ENCODE data around the gene CMKLR1. TPM values are rescaled to one million over a fixed set of nuclear protein-coding genes. Genes with fewer than 3 reads are reported as not detected.

Gene CMKLR1
- total and polyA plus RNA-seq, 2 donors (not counting 1 experiment from before 2014, with no cell fraction given), result 0.06 to 0.54 TPM

DNA sequence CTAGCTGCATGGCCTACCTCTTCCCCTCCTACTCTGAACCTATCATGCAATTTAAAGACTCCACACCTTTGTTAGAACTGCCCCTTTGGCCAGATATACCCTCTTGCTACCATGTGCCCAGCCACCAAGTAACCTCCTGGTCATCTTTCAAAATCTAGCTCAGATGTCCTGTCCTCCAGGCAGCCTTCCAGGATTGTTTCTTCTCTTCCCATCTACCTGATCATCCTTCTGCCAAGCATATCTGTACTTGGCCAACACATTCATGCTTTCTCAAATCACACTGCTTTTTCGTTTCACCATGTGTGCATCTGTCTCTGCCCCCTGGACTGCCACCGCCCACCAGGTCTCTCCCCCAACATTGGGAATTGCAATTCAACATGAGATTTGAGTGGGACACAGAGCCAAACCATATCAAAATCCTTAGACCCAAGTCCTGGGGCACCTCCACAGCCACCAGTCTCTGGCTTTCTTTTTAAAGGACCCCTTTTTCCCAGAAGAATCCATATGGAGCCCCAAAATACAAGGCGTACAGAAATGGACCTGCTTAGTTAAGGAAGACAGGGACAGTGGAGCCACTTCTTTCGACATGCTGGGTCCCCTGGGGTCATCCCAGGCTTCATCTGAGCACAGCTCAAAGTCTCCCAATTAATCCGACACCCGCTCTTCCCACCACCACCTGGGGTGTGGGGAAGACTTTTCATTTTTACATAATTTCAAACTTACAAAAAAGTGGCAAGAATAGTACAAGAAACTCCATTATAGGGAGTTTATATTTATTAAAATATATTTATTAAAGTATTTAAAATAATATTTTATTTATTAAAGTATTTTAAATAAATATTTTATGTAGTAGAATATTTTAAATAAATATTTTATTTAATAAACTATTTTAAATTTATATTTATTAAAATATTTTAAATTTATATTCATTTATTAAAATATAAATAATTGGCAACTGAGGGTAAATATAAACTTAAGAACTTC is 7.9 kb upstream of the CMKLR1 start:
- TF ChIP-seq, protein P1, sequence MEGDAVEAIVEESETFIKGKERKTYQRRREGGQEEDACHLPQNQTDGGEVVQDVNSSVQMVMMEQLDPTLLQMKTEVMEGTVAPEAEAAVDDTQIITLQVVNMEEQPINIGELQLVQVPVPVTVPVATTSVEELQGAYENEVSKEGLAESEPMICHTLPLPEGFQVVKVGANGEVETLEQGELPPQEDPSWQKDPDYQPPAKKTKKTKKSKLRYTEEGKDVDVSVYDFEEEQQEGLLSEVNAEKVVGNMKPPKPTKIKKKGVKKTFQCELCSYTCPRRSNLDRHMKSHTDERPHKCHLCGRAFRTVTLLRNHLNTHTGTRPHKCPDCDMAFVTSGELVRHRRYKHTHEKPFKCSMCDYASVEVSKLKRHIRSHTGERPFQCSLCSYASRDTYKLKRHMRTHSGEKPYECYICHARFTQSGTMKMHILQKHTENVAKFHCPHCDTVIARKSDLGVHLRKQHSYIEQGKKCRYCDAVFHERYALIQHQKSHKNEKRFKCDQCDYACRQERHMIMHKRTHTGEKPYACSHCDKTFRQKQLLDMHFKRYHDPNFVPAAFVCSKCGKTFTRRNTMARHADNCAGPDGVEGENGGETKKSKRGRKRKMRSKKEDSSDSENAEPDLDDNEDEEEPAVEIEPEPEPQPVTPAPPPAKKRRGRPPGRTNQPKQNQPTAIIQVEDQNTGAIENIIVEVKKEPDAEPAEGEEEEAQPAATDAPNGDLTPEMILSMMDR (IDR thresholded peaks at IDR 0.05), result no peak
- TF ChIP-seq EZH2 (IDR thresholded peaks at IDR 0.05; ENCODE audit: borderline replicate concordance, insufficient read depth, low read depth, low read length, poor library complexity, severe bottlenecking), result no peak
- Histone ChIP-seq H3K79me2 (ENCODE audit: control insufficient read depth, insufficient read depth, low read length) (no peaks in the 10 kb centered on the region), H3K9me3 (ENCODE audit: control extremely low read depth in 1 of 3, control insufficient read depth in 2 of 3, insufficient read depth in 1 of 3, low read length in 2 of 3) (no peaks in the 10 kb centered on the region), H3K36me3 (replicated peaks in 1 of 2; ENCODE audit: control extremely low read depth in 1 of 2, control insufficient read depth in 1 of 2, extremely low read depth in 1 of 2, insufficient read depth in 2 of 2, low read length in 1 of 2) (no peaks in the 10 kb centered on the region), H3K4me3 (ENCODE audit: control extremely low read depth in 1 of 5, extremely low read depth in 1 of 5, insufficient read depth in 1 of 5, low read depth in 2 of 5, low read length in 4 of 5) (no peak overlapping the region), H4K20me1 (ENCODE audit: control insufficient read depth, insufficient read depth, low read length, poor library complexity, severe bottlenecking) (no peaks in the 10 kb centered on the region), H3K27me3 (replicated peaks in 1 of 4; ENCODE audit: control extremely low read depth in 1 of 4, control insufficient read depth in 3 of 4, insufficient read depth in 4 of 4, low read length in 3 of 4) (peaks cover 0 to 8% (median 0%) of the 10 kb centered on the region in 4 experiments), H3K4me1 (ENCODE audit: control insufficient read depth in 2 of 2, insufficient read depth in 2 of 2, low read length in 2 of 2) (no peaks in the 10 kb centered on the region), H3K9ac (ENCODE audit: low read length) (no peak overlapping the region), H2AFZ (ENCODE audit: insufficient read depth, low read depth, low read length, poor library complexity, severe bottlenecking) (no peak overlapping the region), H3K4me2 (replicated peaks; ENCODE audit: low read depth, low read length, poor library complexity, severe bottlenecking) (no peak overlapping the region), H3K27ac (ENCODE audit: low read length in 2 of 2) (no peak overlapping the region)
- POLR2A ChIA-PET, result no interaction called here
- 85% methylated on average over 4 of the region's 6 CpGs for WGBS (ENCODE audit: insufficient coverage)
- Mint-ChIP-seq H3K27ac (no peak overlapping the region), H3K4me1 (no peaks in the 10 kb centered on the region), H3K4me3 (no peak overlapping the region), H3K27me3 (peaks cover 33% of the 10 kb centered on the region), H3K9me3 (ENCODE audit: insufficient read depth) (peaks cover 3% of the 10 kb centered on the region)
- no peak for ATAC-seq (ENCODE audit: low read depth)
- CTCF ChIA-PET, result no interaction called here
- intact Hi-C loops (cut with micrococcal nuclease), result no loop called here
- no peak for DNase-seq

Measured in B cell (primary cell).